LHCN-M2 (cell line): Measurements from ENCODE around the gene OSBPL5. TPM values are rescaled to one million over a fixed set of nuclear protein-coding genes. Genes with fewer than 3 reads are reported as not detected.
A peak's percentile ranks its signal among the peaks of the same experiment; 100 is the strongest.
"Not testable (repeated sequence)": the region's sequence is repeated elsewhere in the genome, so short reads cannot be mapped to it uniquely, and the experiment has no call there.

ENCODE experiments used
- DNase-seq: peaks from one replicate; pipeline ENCODE4 v3.0.0-alpha.2; 2012; ENCODE audit warnings: low read depth
- total RNA-seq: library from RNA; depleted of rRNA; stranded (reverse); fragments of >200 nt; gene quantifications from 2 replicates; pipeline ENCODE4 v1.2.3, GENCODE V29; 2014

Gene OSBPL5
- total RNA-seq, 1 experiment from 2014 or later, result 25.0 TPM

DNA sequence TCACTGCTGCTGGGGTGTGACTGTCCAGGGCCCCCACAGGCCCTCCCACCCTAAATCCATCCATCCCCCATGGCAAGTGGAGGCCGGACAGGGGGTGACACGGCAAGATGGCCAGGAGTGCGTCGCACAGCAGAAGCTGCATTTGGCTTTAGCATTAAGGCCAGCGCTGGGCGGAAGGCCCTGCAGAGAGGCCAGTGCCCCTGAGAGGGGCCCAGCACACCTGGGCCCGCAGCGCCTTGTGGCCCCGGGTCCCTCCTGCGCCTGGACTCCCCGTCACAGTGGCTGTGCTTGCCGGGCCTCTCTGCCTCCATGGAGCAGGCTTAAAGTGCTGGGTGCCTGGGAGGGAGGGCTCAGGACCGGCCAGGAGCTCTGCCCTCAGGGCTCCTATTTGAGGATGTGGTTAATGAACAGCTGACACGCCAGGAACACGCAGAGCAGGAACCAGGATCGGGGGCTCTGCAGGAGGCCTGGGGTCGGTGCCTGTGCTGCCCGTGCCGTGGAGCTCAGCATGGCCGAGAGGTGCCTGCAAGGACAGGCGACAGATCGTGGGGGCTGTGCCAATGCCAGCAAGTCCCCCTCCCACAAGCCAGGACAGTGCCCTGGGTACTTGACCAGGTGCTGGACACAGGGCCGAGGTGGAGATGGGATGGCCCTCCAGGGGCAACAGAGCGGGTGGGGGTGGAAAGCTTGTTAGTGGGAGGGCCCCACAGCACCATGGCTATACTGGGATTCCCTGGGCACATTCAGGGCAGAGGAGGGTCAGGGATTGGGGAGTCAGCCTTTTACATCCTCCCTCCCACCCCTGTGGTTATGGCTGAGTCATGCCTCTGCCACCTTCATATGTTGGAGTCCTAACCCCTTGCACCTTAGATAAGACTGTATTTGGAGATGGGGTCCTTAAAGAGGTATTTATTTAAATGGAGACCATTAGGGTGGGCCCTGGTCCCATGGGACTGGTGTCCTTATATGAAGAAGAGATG lies 77.0 kb downstream of the OSBPL5 start:
- DNase-seq, result peak; percentile 43

DNA sequence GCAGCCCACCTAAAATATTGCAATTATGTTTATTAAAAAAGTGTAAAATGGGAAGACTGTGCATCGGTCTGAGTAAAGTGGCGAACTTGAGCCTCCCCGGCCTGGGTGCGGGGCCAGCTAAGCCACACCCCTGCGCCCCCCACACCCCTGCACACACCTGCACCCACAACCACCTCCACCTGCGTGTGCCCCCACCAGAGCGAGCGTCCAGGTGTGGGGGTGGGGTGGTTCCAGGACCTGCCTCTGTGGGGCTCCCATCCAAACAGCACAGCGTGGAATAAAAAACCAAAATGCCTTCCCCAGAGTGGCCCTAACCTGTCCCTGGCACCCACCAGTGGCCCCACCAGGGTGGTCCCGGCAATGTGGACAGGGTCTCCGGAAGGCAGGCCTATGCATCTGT lies 77.7 kb downstream of the OSBPL5 start:
- DNase-seq, result no peak

DNA sequence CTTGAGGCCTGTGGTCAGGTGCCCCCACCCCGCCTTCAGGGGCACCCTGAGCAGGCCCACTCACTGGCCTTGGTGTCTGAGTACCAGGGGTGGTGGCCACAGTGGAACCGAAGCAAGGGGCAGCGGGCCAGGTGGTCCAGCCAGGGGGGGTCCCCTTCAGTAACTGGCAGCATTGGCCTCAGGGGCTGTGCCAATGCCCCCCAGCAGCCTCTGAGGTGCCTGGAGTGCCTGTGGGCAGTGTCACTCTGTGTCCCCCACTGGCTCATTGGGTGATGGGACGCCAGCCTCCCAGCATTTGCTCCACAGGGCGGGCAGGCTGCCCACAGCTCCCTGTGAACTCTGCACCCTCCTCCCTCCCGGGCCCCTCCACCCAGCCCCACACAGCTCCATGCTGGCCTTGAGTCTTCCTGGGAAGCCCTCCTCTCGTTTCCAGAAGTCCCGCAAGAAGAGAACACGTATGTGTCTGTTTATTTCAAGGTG lies 78.4 kb downstream of the OSBPL5 start:
- DNase-seq, result no peak

DNA sequence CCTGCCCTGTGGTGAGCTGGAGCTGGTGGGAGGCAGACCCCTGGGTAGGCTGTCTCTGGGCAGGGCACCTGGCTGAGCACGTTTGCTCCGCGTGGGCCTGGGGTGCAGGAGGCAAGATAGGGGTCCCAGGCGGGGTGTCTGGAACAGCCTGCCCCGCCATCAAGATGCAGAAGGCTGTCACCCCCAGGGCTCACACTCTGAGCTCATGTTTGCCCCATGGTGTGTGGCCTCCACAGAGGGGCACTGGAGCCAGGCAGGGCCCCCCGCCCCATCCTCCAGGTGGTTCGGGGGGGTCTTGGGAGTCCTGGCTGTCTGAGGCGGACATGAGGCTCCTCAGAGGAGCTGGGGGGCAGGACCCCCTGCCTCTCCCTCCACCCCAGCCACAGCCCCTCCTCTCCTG lies 79.0 kb downstream of the OSBPL5 start:
- no peak for DNase-seq

DNA sequence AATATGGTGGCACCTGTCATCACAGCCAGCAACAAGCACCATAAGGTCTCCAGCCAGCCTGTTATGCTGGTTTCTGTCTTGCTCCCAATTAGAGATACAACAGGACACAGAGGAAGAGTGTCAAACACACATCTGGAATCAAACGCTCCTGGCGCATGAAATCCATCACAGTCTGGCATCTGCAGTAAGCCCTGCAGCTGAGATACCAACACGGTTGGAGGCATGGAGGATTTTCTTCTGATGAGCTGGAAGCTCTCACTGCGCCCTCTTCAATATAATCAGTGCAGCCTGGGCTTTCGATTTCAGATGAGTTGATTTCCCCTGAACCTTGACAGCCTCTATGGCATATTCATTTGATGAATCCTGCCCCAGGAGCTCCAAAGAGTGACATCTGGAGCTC lies 80.1 kb downstream of the OSBPL5 start:
- no peak for DNase-seq

DNA sequence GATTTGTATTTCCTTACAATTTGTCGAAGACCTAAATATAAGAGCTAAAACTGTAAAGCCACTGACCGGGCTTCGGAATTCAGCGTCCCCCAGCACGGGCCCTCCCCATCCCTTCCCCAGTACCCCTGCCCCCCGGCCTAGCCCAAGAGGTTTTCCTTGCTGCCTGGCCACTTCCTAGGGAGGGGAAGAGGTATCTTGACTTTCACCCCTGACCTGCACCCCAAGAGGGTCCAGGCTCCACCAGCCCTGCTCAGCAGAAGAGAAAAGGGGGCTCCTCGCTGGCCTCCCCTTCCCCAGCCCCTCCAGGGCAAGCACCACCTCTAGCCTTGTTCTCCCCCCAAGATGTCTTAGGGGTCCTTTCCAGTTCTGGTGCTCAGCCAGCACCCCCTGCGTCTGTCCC lies 81.8 kb downstream of the OSBPL5 start:
- DNase-seq, result no peak

DNA sequence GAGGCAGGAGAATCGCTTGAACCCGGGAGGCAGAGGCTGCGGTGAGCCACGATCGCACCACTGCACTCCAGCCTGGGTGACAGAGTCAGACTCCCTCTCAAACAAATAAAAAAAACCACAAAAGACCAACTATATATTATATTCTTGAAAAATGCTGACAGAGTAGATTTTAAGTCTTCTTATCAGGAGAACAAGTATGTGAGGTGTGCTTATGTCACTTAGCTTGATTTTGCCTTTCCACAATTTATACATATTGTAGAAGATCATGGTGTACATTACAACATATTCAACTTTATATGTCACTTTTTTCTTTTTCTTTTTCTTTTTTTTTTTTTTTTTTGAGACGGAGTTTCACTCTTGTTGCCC lies 83.7 kb downstream of the OSBPL5 start:
- no peak for DNase-seq

DNA sequence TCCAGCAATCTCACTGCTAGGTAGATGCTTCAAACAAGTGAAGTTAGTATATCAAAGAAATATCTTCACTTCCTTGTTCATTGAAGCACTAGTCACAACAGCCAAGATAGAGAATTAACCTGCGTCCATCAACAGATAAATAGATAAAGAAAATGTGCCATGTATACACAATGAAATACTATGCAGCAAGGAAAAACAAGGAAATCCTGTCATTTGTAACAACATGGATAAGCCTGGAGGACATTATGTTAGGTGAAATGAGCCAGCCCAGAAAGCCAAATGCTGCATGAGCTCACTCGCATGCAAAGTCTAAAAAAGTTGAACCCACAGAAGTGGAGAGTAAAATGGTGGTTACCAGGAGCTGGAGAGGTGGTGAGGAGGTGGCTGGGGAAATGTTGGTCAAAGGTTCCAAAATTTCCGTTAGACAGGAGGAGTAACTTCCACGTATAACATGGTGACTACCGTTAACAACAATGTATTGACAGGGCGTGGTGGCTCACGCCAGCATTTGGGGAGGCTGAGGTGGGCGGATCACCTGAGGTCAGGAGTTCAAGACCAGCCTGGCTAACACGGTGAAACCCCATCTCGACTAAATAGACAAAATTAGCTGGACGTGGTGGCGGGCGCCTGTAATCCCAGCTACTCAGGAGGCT lies 84.3 kb downstream of the OSBPL5 start:
- no peak for DNase-seq

DNA sequence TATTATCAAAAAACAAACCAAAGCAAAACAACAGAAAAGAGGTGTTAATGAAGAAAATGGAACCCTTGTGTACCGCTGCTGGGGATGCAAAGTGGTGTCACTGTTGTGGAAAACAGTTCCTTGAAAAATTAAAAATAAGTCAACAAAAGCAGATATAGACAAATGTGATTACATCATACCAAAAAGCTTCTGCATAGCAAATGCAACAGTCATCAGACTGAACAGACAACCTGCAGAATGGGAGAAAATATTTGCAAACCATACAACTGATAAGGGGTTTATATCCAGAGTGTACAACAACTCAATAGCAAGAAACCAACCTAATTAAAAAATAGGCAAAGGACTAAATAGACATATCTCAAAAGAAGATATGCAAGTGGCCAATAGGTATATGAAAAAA lies 85.0 kb downstream of the OSBPL5 start:
- DNase-seq, result no peak

DNA sequence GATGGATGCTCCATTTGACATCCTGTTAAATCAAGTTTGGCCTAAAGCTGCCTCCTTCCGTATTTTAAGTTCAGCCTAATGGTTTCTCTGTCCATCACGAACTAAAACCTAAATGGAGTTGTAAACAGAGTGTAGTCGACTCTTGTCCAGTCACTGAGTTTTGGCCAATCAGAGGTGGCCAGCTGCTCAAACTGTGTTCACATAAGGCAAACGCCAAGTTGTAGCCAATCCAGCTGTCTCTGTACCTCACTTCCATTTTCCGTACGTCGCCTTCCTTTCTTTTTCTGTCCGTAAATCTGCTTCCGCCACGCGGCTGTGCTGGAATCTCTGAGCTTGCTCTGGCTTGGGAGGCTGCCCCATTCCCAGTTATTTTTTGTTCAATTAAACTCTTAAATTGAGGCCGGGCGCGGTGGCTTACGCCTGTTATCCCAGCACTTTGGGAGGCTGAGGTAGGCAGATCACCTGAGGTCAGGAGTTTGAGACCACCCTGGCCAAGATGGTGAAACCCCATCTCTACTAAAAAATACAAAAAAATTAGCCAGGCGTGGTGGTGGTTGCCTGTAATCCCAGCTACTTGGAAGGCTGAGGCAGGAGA lies 87.2 kb downstream of the OSBPL5 start:
- no peak for DNase-seq

DNA sequence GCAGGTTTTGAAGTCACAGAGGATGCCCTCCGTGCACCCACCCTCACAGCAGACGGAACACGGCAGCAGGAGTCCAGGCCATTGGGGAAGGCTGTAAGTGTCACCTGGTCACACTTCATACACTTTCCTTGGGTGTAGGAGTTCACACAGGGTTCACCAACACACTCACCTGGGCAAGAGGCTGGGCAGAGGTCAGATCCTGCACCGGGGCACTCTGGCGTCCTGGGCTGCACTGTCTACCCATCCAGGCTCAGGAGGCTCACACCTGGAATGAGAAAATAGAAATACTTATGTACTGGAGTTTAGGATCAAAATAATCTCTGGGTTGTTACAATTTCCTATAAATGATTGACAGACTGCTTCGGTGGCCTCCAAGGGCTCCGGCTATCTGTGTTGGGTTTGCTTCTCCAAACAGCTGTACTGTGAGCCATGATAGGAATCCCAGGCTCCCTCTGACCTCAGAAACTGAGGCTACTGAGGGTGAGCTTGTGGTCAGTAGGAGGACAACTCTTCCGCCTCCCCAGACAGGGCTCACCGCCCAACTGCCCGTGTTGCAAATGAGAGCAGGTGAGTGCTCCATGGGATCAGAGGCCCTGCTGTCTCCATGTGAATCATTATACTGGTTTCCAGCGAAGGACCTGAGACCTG lies 87.8 kb downstream of the OSBPL5 start:
- no peak for DNase-seq

DNA sequence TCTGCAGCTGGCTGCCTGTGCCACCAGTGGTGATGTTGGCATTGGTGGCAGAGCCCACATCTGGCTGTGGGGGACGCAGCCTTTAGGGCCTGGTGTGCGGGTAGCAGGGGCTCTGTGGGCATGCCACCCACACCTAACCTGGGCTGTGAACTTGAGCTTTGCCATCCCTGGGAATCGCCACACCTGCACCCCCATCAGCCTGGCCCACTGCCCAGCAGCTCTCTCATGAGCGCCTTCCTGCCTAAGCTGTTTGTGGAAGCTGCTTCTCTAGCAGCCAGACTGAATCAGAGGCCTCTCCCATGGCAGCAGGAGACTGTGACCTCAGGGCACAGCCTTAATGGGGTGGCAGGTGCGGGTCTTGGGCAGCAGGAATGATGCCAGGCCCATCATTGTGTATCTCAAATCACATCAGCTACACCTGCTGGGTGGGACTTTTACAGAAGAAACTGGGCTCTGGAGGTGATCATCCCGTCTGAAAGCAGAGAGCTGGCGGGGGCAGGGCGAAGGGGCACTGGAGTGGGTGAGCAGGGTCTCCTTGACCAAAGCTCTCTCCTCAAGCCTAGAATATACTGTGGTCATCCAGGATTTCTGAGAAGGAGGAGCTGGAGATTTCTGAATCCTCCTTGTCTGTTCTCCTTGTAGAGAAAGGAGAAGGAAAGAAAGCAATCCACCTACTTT lies 90.1 kb downstream of the OSBPL5 start:
- DNase-seq, result no peak

DNA sequence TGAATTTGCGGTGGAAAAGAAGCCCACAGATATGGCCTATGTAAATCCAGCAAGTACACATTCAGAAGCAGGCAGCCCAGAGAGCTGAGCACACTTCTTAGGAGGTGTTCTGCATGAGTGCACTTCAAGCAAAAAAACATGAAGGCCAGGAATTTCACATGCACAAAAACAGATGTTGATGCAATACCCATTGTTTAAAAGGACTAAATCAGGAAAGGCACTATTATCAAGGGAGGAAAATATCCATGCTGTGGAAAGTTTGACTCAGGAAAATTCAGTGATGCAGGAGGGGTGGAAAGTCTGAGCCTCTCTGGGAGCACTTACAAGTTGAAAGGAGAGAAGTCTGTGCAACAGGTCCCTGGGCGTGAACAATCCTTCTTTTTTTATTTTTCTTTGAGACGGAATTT lies 92.1 kb downstream of the OSBPL5 start:
- DNase-seq, result no peak

DNA sequence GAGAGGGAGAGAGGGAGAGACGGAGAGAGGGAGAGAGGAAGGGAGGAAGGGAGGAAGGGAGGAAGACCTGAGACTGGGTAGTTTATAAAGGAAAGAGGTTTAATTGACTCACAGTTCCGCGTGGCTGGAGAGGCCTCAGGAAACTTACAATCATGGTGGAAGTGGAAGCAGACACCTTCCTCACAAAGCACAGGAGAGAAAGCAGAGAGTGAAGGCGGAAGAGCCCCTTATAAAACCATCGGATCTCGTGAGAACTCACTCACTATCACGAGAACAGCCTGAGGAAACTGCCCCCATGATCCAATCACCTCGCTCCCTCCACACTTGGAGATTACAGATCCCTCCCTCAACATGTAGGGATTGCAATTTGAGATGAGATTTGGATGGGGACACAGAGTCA lies 95.7 kb downstream of the OSBPL5 start:
- DNase-seq, result no peak

DNA sequence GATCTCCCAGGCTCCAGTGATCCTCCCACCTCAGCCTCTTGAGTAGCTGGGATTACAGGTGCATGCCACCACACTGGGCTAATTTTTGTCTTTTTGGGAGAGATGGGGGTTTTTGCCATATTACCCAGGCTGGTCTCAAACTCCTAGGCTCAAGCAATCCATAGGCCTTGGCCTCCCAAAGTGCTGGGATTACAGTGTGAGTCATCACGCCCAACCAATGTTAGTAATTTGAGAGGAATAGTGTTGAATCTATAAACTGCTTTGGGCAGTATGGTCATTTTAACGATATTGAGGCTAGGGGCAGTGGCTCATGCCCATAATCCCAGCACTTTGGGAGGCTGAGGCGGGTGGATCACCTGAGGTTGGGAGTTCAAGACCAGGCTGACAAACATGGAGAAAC lies 98.8 kb downstream of the OSBPL5 start:
- not testable (repeated sequence) for DNase-seq

DNA sequence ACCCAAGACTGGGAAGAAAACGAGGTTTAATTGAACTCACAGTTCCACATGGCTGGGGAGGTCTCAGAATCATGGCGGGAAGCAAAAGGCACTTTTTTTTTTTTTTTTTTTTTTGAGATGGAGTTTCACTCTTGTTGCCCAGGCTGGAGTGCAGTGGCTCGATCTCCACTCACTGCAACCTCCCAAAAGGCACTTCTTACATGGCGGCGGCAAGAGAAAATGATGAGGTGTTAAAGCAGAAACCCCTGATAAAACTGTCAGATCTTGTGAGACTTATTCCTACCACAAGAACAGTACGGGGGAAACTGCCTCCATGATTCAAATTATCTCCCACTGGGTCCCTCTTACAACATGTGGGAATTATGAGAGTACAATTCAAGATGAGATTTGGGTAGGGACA lies 100.4 kb downstream of the OSBPL5 start:
- not testable (repeated sequence) for DNase-seq

DNA sequence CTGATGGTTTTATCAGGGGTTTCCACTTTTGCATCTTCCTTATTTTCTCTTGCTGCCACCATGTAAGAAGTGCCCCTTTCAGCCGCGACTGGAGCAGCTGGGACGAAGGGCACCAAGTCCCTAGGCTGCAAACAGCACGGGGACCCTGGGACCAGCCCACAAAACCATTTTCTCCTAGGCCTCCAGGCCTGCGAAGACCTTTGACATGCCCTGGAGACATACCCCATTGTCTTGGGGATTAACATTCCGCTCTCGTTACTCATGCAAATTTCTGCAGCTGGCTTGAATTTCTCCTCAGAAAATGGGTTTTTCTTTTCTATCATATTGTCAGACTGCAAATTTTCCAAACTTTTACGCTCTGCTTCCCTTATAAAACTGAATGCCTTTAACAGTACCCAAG lies 101.2 kb downstream of the OSBPL5 start:
- not testable (repeated sequence) for DNase-seq

DNA sequence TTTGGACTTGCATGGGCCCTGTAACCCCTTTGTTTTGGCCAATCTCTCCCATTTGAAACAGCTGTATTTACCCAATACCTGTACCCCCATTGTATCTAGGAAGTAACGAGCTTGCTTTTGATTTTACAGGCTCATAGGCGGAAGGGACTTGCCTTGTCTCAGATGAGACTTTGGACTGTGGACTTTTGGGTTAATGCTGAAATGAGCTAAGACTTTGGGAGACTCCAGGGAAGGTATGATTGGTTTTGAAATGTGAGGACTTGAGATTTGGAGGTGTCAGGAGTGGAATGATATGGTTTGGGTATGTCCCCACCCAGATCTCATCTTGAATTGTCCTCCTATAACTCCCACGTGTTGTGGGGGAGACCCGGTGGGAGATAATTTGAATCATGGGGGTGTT lies 101.7 kb downstream of the OSBPL5 start:
- DNase-seq, result not testable (repeated sequence)

DNA sequence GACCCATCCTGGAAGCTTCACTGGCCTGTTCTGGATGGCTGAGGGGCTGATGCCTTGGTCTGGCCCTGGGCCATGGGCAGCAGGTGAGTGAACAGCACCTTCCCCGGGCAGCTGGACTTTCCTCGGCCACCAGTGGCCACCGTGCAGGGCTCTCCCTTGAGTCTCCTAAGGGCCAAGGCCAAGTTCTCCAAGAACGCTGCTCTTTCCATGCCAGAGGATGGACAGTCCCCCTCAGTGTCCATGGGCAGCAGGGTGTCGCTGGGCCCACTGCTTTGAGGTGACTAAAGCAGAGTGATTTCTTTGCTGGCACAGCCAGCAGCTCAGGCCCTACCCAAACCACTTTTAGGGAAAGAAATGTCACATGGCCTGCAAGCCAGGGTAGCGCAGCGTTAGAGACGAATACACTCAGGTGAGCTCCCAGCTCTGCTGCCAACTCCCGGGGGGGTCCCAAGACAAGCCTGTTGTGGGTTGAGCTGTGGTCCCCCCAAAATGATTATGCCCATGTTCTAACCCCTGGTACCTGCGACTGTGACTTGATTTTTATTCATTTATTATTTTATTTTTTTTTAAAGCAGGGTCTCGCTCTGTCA lies 104.6 kb downstream of the OSBPL5 start:
- no peak for DNase-seq

DNA sequence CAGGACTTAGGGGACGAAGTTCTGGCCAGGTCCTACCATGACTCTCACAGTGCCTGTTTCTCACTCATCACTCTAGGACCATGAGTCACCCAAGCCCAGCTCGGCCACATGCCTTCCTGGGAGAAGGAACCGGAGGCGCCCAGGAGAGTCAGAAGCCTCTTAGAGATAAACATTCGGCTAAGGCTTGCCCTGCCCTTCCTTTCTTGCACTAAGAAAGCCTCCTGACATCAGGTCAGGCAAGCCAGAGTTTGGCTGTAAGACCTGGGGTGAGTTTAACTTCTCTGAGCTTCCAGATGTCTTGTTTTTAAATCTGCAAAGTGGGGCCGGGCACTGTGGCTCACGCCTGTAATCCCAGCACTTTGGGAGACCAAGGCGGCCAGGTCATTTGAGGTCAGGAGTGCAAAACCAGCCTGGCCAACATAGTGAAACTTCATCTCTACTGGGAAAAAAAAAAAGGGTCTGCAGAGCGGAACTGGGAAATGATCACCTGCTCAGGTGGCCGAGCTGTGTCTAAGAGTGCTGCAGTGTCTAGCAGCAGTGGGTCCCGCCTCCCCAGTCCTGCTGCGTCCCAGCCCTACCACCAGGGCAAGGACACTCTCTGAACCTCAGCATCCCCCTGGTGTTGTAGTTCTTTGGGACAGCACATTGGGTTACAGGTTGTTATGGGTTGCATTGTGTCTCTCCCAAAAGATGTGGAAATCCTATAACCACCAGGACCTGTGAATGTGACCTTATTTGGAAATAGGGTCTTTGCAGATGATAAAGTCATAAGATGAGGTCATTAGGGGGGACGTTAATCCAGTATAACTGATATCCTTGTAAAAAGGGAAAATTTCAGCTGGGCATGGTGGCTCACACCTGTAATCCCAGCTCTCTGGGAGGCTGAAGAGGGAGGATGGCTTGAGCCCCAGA lies 106.1 kb downstream of the OSBPL5 start:
- peak; percentile 76 for DNase-seq
